ENCODE measurements around the gene RRAD.
A peak's percentile ranks its signal among the peaks of the same experiment; 100 is the strongest.
"Not testable (repeated sequence)": the region's sequence is repeated elsewhere in the genome, so short reads cannot be mapped to it uniquely, and the experiment has no call there.

Gene RRAD

GRCh38 chr16:66898207-66898606 is 27.1 kb downstream of the RRAD start:
- DNase-seq = no peak

GRCh38 chr16:66896682-66897081 is 28.7 kb downstream of the RRAD start:
- not testable (repeated sequence) for DNase-seq

GRCh38 chr16:66895999-66896398 is 29.3 kb downstream of the RRAD start:
- no peak for DNase-seq

- no peak for DNase-seq
Measured at GRCh38 chr16:66895689-66895979, 29.7 kb downstream of the RRAD start.

GRCh38 chr16:66894948-66895688 is 30.2 kb downstream of the RRAD start:
- DNase-seq = peak; percentile 64 to 74

- no peak for DNase-seq
Measured at GRCh38 chr16:66894055-66894454, 31.3 kb downstream of the RRAD start.

GRCh38 chr16:66891797-66892196 is 33.5 kb downstream of the RRAD start:
- DNase-seq = no peak

- no peak for DNase-seq
Measured at GRCh38 chr16:66891360-66891759, 34.0 kb downstream of the RRAD start.

- DNase-seq = no peak
Measured at GRCh38 chr16:66890799-66891198, 34.5 kb downstream of the RRAD start.

GRCh38 chr16:66889622-66890021 is 35.7 kb downstream of the RRAD start:
- DNase-seq = no peak

GRCh38 chr16:66888647-66889615 is 36.4 kb downstream of the RRAD start:
- no peak for DNase-seq

GRCh38 chr16:66886914-66887313 is 38.4 kb downstream of the RRAD start:
- no peak for DNase-seq

- DNase-seq = no peak
Measured at GRCh38 chr16:66886321-66886720, 39.0 kb downstream of the RRAD start.

GRCh38 chr16:66885491-66885890 is 39.8 kb downstream of the RRAD start:
- DNase-seq = no peak

GRCh38 chr16:66882702-66883101 is 42.6 kb downstream of the RRAD start:
- DNase-seq = no peak

- DNase-seq = no peak
Measured at GRCh38 chr16:66881964-66882508, 43.3 kb downstream of the RRAD start.

- no peak for DNase-seq
Measured at GRCh38 chr16:66881560-66881959, 43.8 kb downstream of the RRAD start.

- DNase-seq = no peak
Measured at GRCh38 chr16:66881014-66881417, 44.3 kb downstream of the RRAD start.

- DNase-seq = peak; percentile 87
Measured at GRCh38 chr16:66880288-66881013, 44.9 kb downstream of the RRAD start, which contains the start of gene PDP2. PDP2 (plus strand) TSS chr16:66880515; CDS start chr16:66884285, 3,770 bp downstream.

- DNase-seq = peak; percentile 71 to 75
Measured at GRCh38 chr16:66878067-66878466, 47.3 kb downstream of the RRAD start.

- peak in 1 of 2 experiments; percentile 13 for DNase-seq
Measured at GRCh38 chr16:66874079-66874775, 51.1 kb downstream of the RRAD start.

GRCh38 chr16:66873685-66874055 is 51.7 kb downstream of the RRAD start:
- DNase-seq = no peak
